Articular chondrocyte of knee joint (primary cell): ENCODE data around the gene PALLD. TPM values are rescaled to one million over a fixed set of nuclear protein-coding genes. Genes with fewer than 3 reads are reported as not detected.

ENCODE experiments used
- small RNA-seq: library from RNA; depleted of rRNA; stranded (forward); fragments of <200 nt; gene quantifications from one replicate; pipeline ENCODE3, GENCODE V24; 2012
- total RNA-seq: library from RNA; depleted of rRNA; stranded (reverse); fragments of >200 nt; gene quantifications from 2 replicates; pipeline ENCODE4 v1.2.3, GENCODE V29; 2012

Gene PALLD
- total RNA-seq, result 47.6 and 61.5 TPM in 2 replicates

GRCh38 chr4:168496834-168497233 lies at the start of gene PALLD:
PALLD (plus strand) TSS chr4:168497052.

Small RNA genes lying within 50 kb of the gene (small RNA-seq; reads per million reads assigned to genes)
- not detected for gene RF00432
- not detected for gene RNU6-1336P
- not detected for gene RNU6-853P

Other genes starting within 250 kb of the PALLD start
- 19.3 and 27.3 TPM in 2 replicates for gene DDX60, start 178.3 kb upstream of the PALLD start, total RNA-seq
- 22.9 and 37.4 TPM in 2 replicates for gene DDX60L, start 16.6 kb upstream of the PALLD start, total RNA-seq